GM12874 (cell line): ENCODE results near the gene NKTR.

Experiments used
- CTCF ChIP-seq: IDR thresholded peaks from 2 replicates; pipeline ENCODE4 v1.5.1; 2011; ENCODE audit warnings: low read depth, mild to moderate bottlenecking, control low read depth, low read length, moderate library complexity; ENCODE audit not compliant: insufficient read depth

NKTR gene

GRCh38 chr3:42590989-42591756, 9.3 kb upstream of the NKTR start:
- no peak for TF ChIP-seq CTCF

- TF ChIP-seq CTCF: no peak
These were observed 8.7 kb upstream of the NKTR start for GRCh38 chr3:42591811-42592210.

- TF ChIP-seq CTCF: no peak
These were observed 6.9 kb upstream of the NKTR start for GRCh38 chr3:42593635-42594034.

- no peak for TF ChIP-seq CTCF
These were observed 4.8 kb upstream of the NKTR start for GRCh38 chr3:42595682-42596081.

GRCh38 chr3:42600958-42601675, 631 bp downstream of the NKTR start:
- 0 out of 2 replicates have a peak, but pooled peaks have one; percentile 6 for TF ChIP-seq CTCF

GRCh38 chr3:42601896-42602581, 1.6 kb downstream of the NKTR start:
- 0 out of 2 replicates have a peak, but pooled peaks have one; percentile 13 for TF ChIP-seq CTCF

GRCh38 chr3:42602961-42603360, 2.5 kb downstream of the NKTR start:
- TF ChIP-seq CTCF: no peak
